Frontal cortex (tissue), 4 donors: ENCODE data around the gene ZNF879. TPM values are rescaled to one million over a fixed set of nuclear protein-coding genes. Genes with fewer than 3 reads are reported as not detected.
A peak's percentile ranks its signal among the peaks of the same experiment; 100 is the strongest.

Experiments
- DNase-seq, 2 donors: peaks; one replicate each; pipeline ENCODE4 v3.0.0; 2012; ENCODE audit warnings: low spot score in 2 of 2
- FAIRE-seq: peaks from 2 replicates; lab custom pipeline; 2012; peaks lifted over from hg19 to GRCh38; lab: Jason Lieb, UNC
- total RNA-seq: library from RNA; depleted of rRNA; stranded (reverse); fragments of >200 nt; gene quantifications from one replicate; pipeline ENCODE4 v1.2.3, GENCODE V29; 2014
- donor health status: control.
- donor health status: control.
- donor health status: control.

Gene ZNF879
- total RNA-seq, 1 donor from 2014 or later, result 16.7 TPM

- FAIRE-seq, result no peak
Observed at GRCh38 chr5:178998441-178998840, 25.2 kb upstream of the ZNF879 start.

GRCh38 chr5:179006564-179006963 is 17.0 kb upstream of the ZNF879 start:
- DNase-seq (no peak), FAIRE-seq (no peak)

More at GRCh38 chr5:178998441-178998840, 25.2 kb upstream of the ZNF879 start:
- no peak for DNase-seq

GRCh38 chr5:179008667-179009066 is 14.9 kb upstream of the ZNF879 start:
- no peak for DNase-seq
- FAIRE-seq, result no peak

GRCh38 chr5:179033004-179033580 is 9.5 kb downstream of the ZNF879 start:
- FAIRE-seq, result no peak
- no peak for DNase-seq

GRCh38 chr5:179044765-179045164 is 21.2 kb downstream of the ZNF879 start:
- FAIRE-seq (no peak), DNase-seq (no peak)

GRCh38 chr5:179051784-179052183 is 28.2 kb downstream of the ZNF879 start:
- no peak for DNase-seq
- FAIRE-seq, result no peak

- DNase-seq (no peak), FAIRE-seq (no peak)
Observed at GRCh38 chr5:179054036-179054785, 30.6 kb downstream of the ZNF879 start.

GRCh38 chr5:179054876-179055275 is 31.3 kb downstream of the ZNF879 start:
- no peak for DNase-seq
- FAIRE-seq, result no peak

- DNase-seq, result no peak
- FAIRE-seq, result no peak
Observed at GRCh38 chr5:179055436-179055835, 31.8 kb downstream of the ZNF879 start.

GRCh38 chr5:179055841-179056240 is 32.2 kb downstream of the ZNF879 start:
- no peak for FAIRE-seq
- DNase-seq, result no peak

GRCh38 chr5:179060116-179061008 is 36.8 kb downstream of the ZNF879 start, which contains the start of gene ZNF354C:
TSS of gene ZNF354C (plus strand) at chr5:179060373. CDS start at chr5:179062069, 1,696 bp downstream.
- DNase-seq (peak; percentile 90 to 92), FAIRE-seq (no peak)

GRCh38 chr5:179061025-179061424 is 37.4 kb downstream of the ZNF879 start:
- FAIRE-seq (no peak), DNase-seq (no peak)

GRCh38 chr5:179065703-179066102 is 42.1 kb downstream of the ZNF879 start:
- DNase-seq (no peak), FAIRE-seq (no peak)

- FAIRE-seq, result no peak
Observed at GRCh38 chr5:179079165-179079987, 55.8 kb downstream of the ZNF879 start.

GRCh38 chr5:179080724-179081123 is 57.1 kb downstream of the ZNF879 start:
- FAIRE-seq (no peak), DNase-seq (no peak)

More at GRCh38 chr5:179079165-179079987, 55.8 kb downstream of the ZNF879 start:
- no peak for DNase-seq

Other genes with a start within 250 kb of the ZNF879 start
- 29.8 TPM for gene ZNF354B, start 163.9 kb upstream of the ZNF879 start, total RNA-seq
- 8.2 TPM for gene ZFP2, start 127.9 kb upstream of the ZNF879 start, total RNA-seq
- gene ZNF454, start 82.6 kb upstream of the ZNF879 start, total RNA-seq, result 9.0 TPM
- under 0.01 TPM for gene GRM6, start 28.5 kb upstream of the ZNF879 start, total RNA-seq
- 55.0 TPM for gene ZNF354C, start 36.6 kb downstream of the ZNF879 start, total RNA-seq